HL-60/S4 (cell line): ENCODE results near the gene POLR2C.

ENCODE experiments used
- in situ Hi-C: fragments of 300-500 bp; cut with MboI; formaldehyde crosslinking; loops from 2 replicates; pipeline ENCODE4 v1.14.3; 2022; ENCODE audit warnings: low sequenced_read_pairs

POLR2C gene

DNA sequence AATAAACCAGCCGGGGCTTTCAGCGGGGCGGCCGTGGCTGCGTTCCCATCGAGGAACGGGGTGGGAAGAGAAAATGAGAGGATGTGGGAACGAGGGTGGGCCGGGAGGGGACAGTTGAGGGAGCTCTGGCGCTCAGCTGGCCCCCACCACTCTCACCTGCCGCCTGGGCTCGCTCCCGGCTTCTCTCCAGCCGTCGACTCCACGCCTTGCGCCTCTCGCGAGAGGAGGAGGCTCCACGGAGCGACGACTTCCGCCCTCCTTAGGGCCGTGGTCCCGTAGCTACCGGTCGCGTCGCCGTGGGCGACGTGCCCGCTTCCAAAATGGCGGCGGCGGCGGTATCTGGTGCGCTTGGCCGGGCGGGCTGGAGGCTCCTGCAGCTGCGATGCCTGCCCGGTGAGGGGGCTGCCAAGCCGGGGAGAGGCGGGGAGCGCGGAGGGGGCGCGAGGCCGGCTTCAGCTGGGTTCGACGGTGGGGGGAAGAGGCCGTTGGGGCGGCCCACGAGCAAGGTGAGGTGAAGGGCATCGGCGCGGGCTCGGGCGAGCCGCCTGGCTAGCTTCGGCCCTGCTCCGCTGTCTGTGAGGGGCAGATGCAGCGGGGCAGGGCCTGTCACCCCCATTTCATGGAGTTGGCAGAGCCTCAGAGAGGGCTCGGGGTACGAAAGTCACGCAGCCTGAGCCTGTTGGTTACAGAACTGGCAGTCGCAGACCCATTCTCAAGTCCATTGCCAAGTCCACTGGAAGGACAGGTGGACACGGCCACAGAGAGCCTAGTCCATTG is 15.1 kb upstream of the POLR2C start, which contains the start of the genes CIAPIN1 and COQ9:
Gene CIAPIN1, minus strand, starts transcription at position 200 of the 777 bp plus-strand sequence. CDS start 6,457 bp downstream, outside the sequence.
Gene COQ9, plus strand, starts transcription at position 294 of the 777 bp plus-strand sequence. Its CDS starts 27 bp downstream, at position 321.
- in situ Hi-C loops = no loop called here

DNA sequence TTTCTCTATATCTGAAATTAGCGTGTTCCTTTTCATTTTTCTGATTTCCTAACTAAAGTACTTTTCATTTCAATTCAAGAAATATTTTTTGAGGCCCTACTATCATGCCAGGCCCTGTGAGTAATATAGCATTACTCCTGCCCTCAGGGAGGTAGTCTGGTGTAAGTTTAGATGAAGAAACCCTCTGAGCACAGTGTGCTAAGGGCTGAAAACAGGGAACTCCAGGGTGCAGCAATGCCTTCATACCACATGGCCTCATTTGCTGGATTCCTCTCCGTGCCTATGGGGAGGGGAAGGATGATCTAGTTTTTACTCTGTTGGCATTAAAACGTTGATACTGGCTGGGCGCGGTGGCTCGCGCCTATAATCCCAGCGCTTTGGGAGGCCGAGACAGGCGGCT is 10.5 kb upstream of the POLR2C start:
- in situ Hi-C loops = no loop called here

- in situ Hi-C loops = no loop called here
These were observed 491 bp downstream of the POLR2C start for GRCh38 chr16:57462978-57463362.

GRCh38 chr16:57464523-57464922 is 2.0 kb downstream of the POLR2C start:
- in situ Hi-C loops = no loop called here

GRCh38 chr16:57468346-57468745 is 5.9 kb downstream of the POLR2C start:
- in situ Hi-C loops = no loop called here

DNA sequence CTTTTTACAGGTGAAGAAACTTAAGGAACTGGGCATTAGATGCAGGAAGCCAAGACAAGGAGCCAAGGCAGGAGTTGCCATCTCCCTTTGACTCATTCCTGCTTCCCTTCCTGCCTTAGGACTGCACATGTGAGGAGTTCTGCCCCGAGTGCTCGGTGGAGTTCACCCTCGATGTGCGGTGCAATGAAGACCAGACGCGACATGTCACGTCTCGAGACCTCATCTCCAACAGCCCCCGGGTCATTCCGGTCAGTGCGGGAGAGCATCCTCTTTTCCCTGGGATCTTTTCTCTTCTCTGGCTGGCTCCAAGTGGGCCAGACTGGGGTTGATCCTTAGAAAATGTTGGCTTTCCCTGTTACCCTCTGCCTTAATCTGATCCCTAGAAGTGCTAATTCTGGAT is 6.6 kb downstream of the POLR2C start:
- in situ Hi-C loops = no loop called here

DNA sequence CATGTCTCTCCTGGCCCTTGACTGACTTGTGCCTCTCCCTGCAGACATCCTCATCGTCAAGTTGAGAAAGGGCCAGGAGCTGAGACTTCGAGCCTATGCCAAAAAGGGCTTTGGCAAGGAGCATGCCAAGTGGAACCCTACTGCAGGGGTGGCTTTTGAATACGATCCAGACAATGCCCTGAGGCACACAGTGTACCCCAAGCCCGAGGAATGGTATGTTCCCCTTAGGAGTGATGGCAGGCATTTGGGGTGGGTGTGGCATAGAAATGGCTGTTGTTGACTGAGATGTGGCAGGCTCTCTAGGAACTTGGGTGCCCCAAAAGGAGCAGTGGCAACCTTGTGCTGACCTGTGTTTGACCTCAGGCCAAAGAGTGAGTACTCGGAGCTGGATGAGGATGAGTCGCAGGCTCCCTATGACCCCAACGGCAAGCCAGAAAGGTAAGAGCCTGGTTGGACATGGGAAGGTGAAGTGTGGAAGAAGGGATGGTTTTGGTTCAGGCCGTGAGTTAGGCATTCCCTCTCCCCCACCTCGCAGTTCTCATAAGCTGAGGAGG is 7.5 kb downstream of the POLR2C start:
- in situ Hi-C loops = no loop called here

- in situ Hi-C loops = no loop called here
These were observed 8.2 kb downstream of the POLR2C start for GRCh38 chr16:57470711-57471110.

DNA sequence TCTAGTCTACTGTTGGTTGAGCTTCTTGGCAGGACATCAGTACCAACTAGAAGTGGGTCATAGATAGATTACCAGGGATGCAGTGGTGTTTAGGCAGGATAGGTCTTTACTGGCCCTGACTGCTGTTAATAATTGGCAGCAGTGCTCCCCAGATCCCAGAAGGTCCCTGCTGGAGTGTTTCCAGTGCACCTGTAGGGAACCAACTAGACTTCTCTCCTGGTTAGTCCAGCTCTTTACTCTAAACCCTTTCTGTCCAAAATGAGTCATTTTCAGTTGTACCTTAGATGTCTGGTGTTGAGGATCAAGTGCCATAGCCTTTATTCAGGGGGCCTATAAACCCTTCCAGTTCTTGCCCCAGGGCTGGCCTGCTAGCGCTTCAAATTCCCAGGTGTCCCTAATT is 8.7 kb downstream of the POLR2C start:
- in situ Hi-C loops = no loop called here

DNA sequence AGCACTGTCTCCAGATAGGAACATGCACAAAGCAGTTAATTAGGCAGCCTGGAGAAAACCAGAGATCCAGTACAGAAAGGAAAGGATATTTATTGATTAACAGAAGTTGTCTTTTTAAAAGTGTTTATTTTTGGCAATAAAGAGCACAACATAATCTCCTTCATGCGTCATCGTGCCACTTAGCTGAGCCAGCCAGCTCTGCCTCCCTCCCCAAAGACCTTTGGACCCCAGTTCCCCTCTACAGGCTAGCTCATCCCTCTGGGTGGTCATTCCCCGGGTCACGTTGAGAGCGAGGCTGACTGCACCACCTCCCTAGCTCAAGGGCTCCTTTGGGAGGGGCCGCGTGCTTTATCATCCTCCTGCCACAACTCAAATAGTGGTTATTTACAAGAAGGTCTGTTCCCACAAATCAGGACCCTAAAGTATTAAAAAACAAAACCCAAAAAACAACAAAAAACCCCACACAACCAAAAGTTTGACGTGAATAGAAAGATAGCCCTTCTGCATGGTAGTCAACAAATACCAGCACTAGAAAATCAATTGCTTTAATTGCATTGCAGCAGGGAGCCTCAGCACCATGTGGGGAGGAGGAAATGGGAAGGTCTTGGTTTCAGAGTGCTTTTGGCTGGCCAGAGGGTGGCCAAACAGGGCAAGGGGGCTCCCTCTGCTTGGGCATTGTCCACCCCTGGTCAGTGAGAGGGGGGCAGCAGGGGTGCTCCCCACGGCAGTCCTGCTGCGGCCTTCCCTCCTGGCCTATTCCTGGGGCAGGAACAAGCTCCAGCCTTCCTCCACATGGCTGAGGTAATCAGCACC is 9.6 kb downstream of the POLR2C start:
- in situ Hi-C loops = no loop called here

- in situ Hi-C loops = no loop called here
These were observed 10.2 kb downstream of the POLR2C start for GRCh38 chr16:57472665-57473060.

DNA sequence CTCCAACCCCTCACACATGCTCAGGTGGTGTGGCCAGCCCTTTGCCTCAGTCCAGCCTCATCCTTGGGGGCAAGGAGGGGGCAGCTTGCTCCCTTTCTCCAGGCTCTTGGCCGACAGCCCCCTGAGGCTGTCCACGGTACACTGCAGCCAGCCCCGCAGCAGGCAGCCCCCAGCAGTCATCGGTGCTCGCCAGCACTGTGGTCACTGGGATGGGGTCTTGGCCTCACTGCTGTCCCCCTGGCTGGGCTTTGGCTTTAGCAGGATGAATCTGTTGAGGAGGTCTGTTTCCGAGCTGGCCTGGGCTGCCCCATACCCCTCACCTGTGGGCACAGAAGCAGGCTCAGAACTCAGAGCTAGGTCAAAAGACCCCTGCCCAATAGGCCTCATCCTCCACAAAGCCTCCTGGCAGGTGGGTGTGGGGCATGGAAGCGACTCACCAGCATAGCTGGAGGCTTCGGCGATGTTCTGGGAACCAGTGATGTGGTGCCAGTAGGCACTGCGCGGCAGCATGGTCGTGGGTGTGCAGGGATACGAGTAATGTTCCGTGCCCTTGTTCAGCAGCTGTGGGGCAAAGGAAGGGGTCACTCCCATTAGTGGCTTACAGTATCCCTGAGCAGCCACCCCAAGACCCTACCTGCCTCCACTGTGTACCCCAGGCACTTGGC is 10.8 kb downstream of the POLR2C start:
- in situ Hi-C loops = no loop called here

GRCh38 chr16:57473906-57474305 is 11.4 kb downstream of the POLR2C start:
- in situ Hi-C loops = no loop called here

DNA sequence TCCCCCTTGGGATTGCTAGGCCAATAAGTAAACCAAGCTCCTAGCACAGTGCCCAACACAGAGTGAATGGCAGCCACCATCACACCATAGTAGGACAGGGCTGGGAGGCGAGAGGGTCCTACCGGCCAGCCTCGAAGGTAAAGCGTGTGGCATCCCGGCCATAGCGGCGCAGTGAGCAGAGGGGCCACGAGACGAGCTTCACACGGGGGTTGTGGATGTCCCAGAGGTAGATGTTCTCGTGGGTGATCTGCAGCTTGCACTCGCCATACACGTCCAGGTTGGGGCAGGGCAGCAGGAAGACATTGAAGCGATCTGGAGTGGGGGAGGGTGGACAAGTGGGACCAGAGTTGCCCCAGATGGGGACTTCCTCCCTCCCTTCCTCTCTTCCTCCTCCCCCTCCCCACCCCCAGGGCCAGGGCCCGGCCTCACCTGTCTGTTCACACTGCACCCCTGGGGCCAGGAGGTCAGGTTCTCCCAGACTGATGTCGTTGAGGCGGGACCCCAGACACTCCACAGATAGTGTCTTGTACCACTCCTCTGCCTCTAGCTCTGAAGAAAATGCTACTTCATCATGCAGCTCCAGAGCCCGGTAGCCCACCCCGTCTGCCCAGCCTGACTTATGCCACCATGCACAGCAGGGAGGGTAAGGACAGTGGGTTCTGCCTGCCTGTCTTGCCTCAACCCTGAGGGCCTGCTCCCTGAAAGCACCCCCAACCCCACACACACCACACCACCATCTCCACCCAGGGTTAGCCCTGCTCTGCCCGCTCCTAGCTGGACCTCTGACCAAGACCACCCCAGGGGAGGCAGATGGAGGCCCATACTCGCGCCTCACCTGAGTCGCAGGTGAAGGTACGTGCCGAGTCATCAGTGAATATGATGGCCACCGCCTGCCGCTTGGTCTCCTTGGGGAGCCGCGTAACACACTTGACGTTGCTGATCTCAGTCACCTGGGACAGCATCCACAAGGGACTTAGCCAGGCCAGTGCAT is 12.5 kb downstream of the POLR2C start:
- in situ Hi-C loops = no loop called here

GRCh38 chr16:57475711-57476339 is 13.3 kb downstream of the POLR2C start:
- in situ Hi-C loops = no loop called here

- in situ Hi-C loops = no loop called here
These were observed 14.3 kb downstream of the POLR2C start for GRCh38 chr16:57476546-57477410.

DNA sequence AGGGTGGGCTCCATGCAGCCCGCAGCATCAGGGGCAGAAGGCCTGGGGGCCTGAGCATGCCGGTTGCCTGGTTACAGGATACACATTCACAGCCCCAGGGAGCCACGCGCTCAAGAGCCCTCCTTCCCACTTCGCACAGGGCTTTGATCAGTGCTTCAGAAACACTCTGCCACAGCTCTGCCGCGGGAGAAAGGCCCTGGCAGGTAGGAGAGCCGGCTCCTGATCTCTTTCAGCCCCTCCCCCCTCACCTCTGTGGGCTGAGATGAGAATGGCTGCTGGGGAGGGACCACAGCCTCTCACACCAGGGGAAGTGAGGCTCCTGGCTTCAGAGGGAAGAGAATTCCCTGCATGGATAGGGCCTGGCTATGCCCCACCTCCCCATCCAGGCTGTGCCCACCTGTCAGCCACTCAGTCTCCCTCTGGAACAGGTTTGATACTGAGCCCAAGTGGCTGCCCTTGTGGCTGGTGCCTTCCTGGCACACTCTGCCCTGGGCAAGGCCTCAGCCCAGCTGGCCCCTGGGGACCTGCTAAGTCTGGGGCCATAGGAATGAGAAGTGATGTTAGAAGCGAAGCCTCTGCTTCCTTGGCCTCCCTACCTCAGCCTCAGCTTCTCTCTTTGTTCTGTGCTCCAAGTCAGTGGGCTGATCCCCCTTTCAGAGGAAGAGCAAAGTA is 15.2 kb downstream of the POLR2C start:
- in situ Hi-C loops = no loop called here
